Measurements from ENCODE around the gene SOX10. TPM values are rescaled to one million over a fixed set of nuclear protein-coding genes. Genes with fewer than 3 reads are reported as not detected.
"Not testable (repeated sequence)": the region's sequence is repeated elsewhere in the genome, so short reads cannot be mapped to it uniquely, and the experiment has no call there.

The SOX10 gene
- total and polyA plus RNA-seq, 10 donors, result 0.09 to 1.8 (median 0.21) TPM; not detected in 4

GRCh38 chr22:37965940-37966664 is 18.3 kb downstream of the SOX10 start:
- no peak for DNase-seq
- intact Hi-C loops (cut with DNase I; ENCODE audit: low total_unique reads), result loop anchor here (10.0 kb wide), 1 partner anchor 151 kb away; no protein-coding TSS in a partner anchor
- H3K9me3 ChIP-seq, result no peaks in the 10 kb centered on the region
- H3K27ac ChIP-seq, result no peak overlapping the region
- H3K4me3 ChIP-seq, result no peak overlapping the region
- H3K4me1 ChIP-seq, result peaks cover 0 to 10% (median 4%) of the 10 kb centered on the region in 6 donors
- H3K27me3 ChIP-seq (replicated peaks in 1 of 7), result no peaks in the 10 kb centered on the region
- WGBS, 5 donors, result 88 to 94% (median 92%) methylated on average over 9 of the region's 9 CpGs
- H3K36me3 ChIP-seq, result peaks cover 0 to 90% (median 50%) of the 10 kb centered on the region in 6 donors
- no peak for TF ChIP-seq POLR2A (IDR thresholded peaks at IDR 0.05)
- no peak for TF ChIP-seq CTCF (IDR thresholded peaks at IDR 0.05 in 8 of 11, conservative IDR thresholded peaks at IDR 0.05 in 3 of 11)

- H3K27me3 ChIP-seq (replicated peaks in 1 of 7), result no peaks in the 10 kb centered on the region
- intact Hi-C loops (cut with DNase I; ENCODE audit: low total_unique reads), result loop anchor here (10.0 kb wide), 1 partner anchor 146 kb away; no protein-coding TSS in a partner anchor
- H3K36me3 ChIP-seq, result peaks cover 3 to 97% (median 68%) of the 10 kb centered on the region in 6 donors
- DNase-seq, result no peak
- H3K9me3 ChIP-seq, result no peaks in the 10 kb centered on the region
- H3K4me3 ChIP-seq, result no peak overlapping the region
- no peak for TF ChIP-seq POLR2A (IDR thresholded peaks at IDR 0.05)
- H3K27ac ChIP-seq, result no peak overlapping the region
- WGBS, 5 donors, result 95 to 99% (median 98%) methylated on average over 4 of the region's 4 CpGs
- H3K4me1 ChIP-seq, result peaks cover 0 to 27% (median 4%) of the 10 kb centered on the region in 6 donors
Measured at GRCh38 chr22:37961062-37961461, 23.3 kb downstream of the SOX10 start.

- H3K36me3 ChIP-seq, result peaks cover 3 to 85% (median 68%) of the 10 kb centered on the region in 6 donors
Measured at GRCh38 chr22:37959231-37959825, 25.0 kb downstream of the SOX10 start.

GRCh38 chr22:37957232-37957631 is 27.1 kb downstream of the SOX10 start:
- peaks cover 14 to 53% (median 24%) of the 10 kb centered on the region in 6 donors for H3K4me1 ChIP-seq
- DNase-seq, result no peak
- 89 to 98% (median 92%) methylated on average over 4 of the region's 4 CpGs for WGBS, 5 donors
- H3K9me3 ChIP-seq, result no peaks in the 10 kb centered on the region
- H3K4me3 ChIP-seq, result no peak overlapping the region
- peaks cover 3 to 64% (median 55%) of the 10 kb centered on the region in 6 donors for H3K36me3 ChIP-seq
- peaks cover 0 to 11% (median 8%) of the 10 kb centered on the region in 7 donors for H3K27me3 ChIP-seq (replicated peaks in 1 of 7)
- intact Hi-C loops (cut with DNase I; ENCODE audit: low total_unique reads), result no loop called here
- no peak overlapping the region for H3K27ac ChIP-seq
- no peak for TF ChIP-seq POLR2A (IDR thresholded peaks at IDR 0.05)
- TF ChIP-seq CTCF (IDR thresholded peaks at IDR 0.05 in 8 of 11, conservative IDR thresholded peaks at IDR 0.05 in 3 of 11), result no peak
- TF ChIP-seq POLR2AphosphoS5 (IDR thresholded peaks at IDR 0.05), result no peak

More at GRCh38 chr22:37959231-37959825, 25.0 kb downstream of the SOX10 start:
- no peak for TF ChIP-seq POLR2A (IDR thresholded peaks at IDR 0.05)
- TF ChIP-seq CTCF (IDR thresholded peaks at IDR 0.05 in 8 of 11, conservative IDR thresholded peaks at IDR 0.05 in 3 of 11), result no peak
- TF ChIP-seq POLR2AphosphoS5 (IDR thresholded peaks at IDR 0.05), result no peak
- H3K27ac ChIP-seq, result no peak overlapping the region
- no peaks in the 10 kb centered on the region for H3K27me3 ChIP-seq (replicated peaks in 1 of 7)
- DNase-seq, result no peak
- H3K4me1 ChIP-seq, result peaks cover 6 to 34% (median 11%) of the 10 kb centered on the region in 6 donors
- H3K4me3 ChIP-seq, result no peak overlapping the region
- 96 to 99% (median 97%) methylated on average over 18 of the region's 18 CpGs for WGBS, 5 donors
- no peaks in the 10 kb centered on the region for H3K9me3 ChIP-seq
- intact Hi-C loops (cut with DNase I; ENCODE audit: low total_unique reads), result no loop called here

- DNase-seq; H3K4me3 ChIP-seq; intact Hi-C loops (cut with DNase I; ENCODE audit: low total_unique reads); H3K9me3 ChIP-seq; H3K27ac ChIP-seq: not testable (repeated sequence)
- Histone ChIP-seq H3K36me3 (peaks cover 3 to 51% (median 42%) of the 10 kb centered on the region in 6 donors), H3K4me1 (peaks cover 14 to 56% (median 25%) of the 10 kb centered on the region in 6 donors), H3K27me3 (replicated peaks in 1 of 7) (peaks cover 0 to 22% (median 9%) of the 10 kb centered on the region in 7 donors)
- WGBS, 5 donors, result 85 to 95% (median 92%) methylated on average over 15 of the region's 15 CpGs
Measured at GRCh38 chr22:37955825-37956397, 28.4 kb downstream of the SOX10 start.

Data from spleen (tissue), 11 donors.